Measurements from ENCODE around the gene MYOZ1. TPM values are rescaled to one million over a fixed set of nuclear protein-coding genes. Genes with fewer than 3 reads are reported as not detected.
"Not testable (repeated sequence)": the region's sequence is repeated elsewhere in the genome, so short reads cannot be mapped to it uniquely, and the experiment has no call there.

MYOZ1 gene
- polyA plus RNA-seq (2013, experiment 1 of 2): 0.76 TPM
- 1.1 TPM for polyA plus RNA-seq (2013, experiment 2 of 2)

DNA sequence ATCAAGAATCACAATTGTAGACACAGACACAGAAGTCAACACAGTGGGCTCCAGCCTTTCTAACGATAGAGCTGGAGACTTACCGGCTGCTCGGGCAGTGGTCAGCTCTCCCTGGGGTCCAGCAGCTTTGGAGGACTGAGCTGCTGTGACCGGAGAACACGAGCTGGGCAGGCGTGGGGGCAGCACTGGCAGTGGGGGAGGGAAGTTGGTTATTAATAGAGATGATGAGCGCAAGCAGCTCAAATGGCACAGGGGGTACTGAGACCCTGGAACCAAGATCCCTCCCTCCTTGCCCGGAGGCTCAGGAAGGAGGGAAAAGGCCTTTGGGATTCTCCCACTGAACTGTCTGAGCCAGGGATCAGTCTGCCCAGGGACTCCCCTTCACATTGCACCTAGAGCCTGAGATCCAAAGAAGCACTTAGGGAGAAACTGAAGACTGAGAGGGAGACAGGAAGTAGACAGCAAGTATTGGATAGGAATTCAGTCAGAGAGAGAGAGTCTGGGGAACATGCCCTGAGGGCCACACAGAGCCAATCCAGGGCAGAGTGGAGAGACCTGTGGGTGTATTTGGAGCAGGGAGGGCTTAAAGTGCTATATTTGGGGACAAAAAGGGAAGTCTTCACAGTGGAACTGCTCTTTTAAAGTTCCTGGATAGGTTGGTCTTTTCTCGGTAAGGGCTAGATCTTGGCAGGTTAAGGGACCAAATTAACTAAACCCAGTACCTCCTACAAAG, at the start of gene MYOZ1:
TSS of gene MYOZ1 (minus strand) at position 147 of the 733 bp plus-strand sequence. CDS start 1,457 bp downstream, outside the sequence.
- no peak within 1 kb of the TSS for H3K4me2 ChIP-seq (ENCODE audit: low read length)
- H3K23ac ChIP-seq (ENCODE audit: low read length): no peak within 1 kb of the TSS
- H3K18ac ChIP-seq (ENCODE audit: low read length): no peak within 1 kb of the TSS
- no peaks in the 10 kb centered on the region for H3K79me2 ChIP-seq (ENCODE audit: control insufficient read depth, insufficient read depth, low read length)
- H2BK120ac ChIP-seq (ENCODE audit: low read depth, low read length): no peak within 1 kb of the TSS
- no CpG with 5 or more reads among the region's 9 CpGs for WGBS (ENCODE audit: extremely low coverage, insufficient coverage, low lambda C conversion rate)
- no peak within 1 kb of the TSS for H4K8ac ChIP-seq (ENCODE audit: low read depth, low read length)
- no peak within 1 kb of the TSS for H2BK5ac ChIP-seq (ENCODE audit: low read length)
- H3K4ac ChIP-seq (ENCODE audit: low read depth, low read length): no peak within 1 kb of the TSS
- H3K79me1 ChIP-seq (ENCODE audit: low read length): no peaks in the 10 kb centered on the region
- H3K36me3 ChIP-seq (ENCODE audit: control insufficient read depth, insufficient read depth, low read length): no peaks in the 10 kb centered on the region
- H3K27me3 ChIP-seq (ENCODE audit: insufficient read depth, low read length, poor library complexity): no peaks in the 10 kb centered on the region
- no peak within 1 kb of the TSS for H3K4me3 ChIP-seq (ENCODE audit: low read length)
- peak; percentile 78 for DNase-seq
- no peak within 1 kb of the TSS for H2BK15ac ChIP-seq (replicated peaks; ENCODE audit: low read depth)
- H3K27ac ChIP-seq (ENCODE audit: low read depth, low read length): no peak within 1 kb of the TSS
- H3K56ac ChIP-seq (ENCODE audit: low read length): peak within 1 kb of the TSS; percentile 62
- no peak within 1 kb of the TSS for H3K9ac ChIP-seq (ENCODE audit: low read length)
- no peak within 1 kb of the TSS for H4K5ac ChIP-seq (ENCODE audit: low read length)
- H2AK5ac ChIP-seq (ENCODE audit: low read length): no peak within 1 kb of the TSS
- H3K4me1 ChIP-seq (ENCODE audit: control insufficient read depth, low read depth, low read length): no peaks in the 10 kb centered on the region

DNA sequence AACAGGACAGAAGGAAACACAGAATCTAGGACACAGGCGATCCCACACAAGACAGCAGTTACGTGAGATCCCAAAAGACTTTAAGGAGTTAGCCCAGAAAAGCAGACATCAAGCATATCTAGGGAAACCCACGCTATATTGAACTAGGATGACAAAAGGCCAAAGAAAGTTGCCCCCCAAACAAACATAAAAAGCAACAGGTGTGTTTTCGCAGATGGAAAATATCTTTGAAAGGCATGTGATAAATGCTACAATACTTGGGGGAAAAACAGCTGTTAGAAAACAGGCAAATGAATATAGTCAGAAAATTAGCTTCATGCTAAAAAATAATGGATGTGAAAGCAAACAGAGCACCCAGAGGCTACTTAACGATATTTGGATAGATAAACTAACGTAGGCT, 49.5 kb upstream of the MYOZ1 start:
- H3K4me3 ChIP-seq (ENCODE audit: low read length); H2BK120ac ChIP-seq (ENCODE audit: low read depth, low read length); H3K23ac ChIP-seq (ENCODE audit: low read length); H3K36me3 ChIP-seq (ENCODE audit: control insufficient read depth, insufficient read depth, low read length); H3K27me3 ChIP-seq (ENCODE audit: insufficient read depth, low read length, poor library complexity); H3K4me1 ChIP-seq (ENCODE audit: control insufficient read depth, low read depth, low read length); H2BK5ac ChIP-seq (ENCODE audit: low read length); H3K56ac ChIP-seq (ENCODE audit: low read length); H3K79me2 ChIP-seq (ENCODE audit: control insufficient read depth, insufficient read depth, low read length); H2BK15ac ChIP-seq (replicated peaks; ENCODE audit: low read depth); H4K5ac ChIP-seq (ENCODE audit: low read length); H3K4me2 ChIP-seq (ENCODE audit: low read length); H3K9ac ChIP-seq (ENCODE audit: low read length); DNase-seq; H3K18ac ChIP-seq (ENCODE audit: low read length); H3K27ac ChIP-seq (ENCODE audit: low read depth, low read length); H3K79me1 ChIP-seq (ENCODE audit: low read length); H2AK5ac ChIP-seq (ENCODE audit: low read length); H3K4ac ChIP-seq (ENCODE audit: low read depth, low read length); H4K8ac ChIP-seq (ENCODE audit: low read depth, low read length): not testable (repeated sequence)
- no CpG with 5 or more reads among the region's 6 CpGs for WGBS (ENCODE audit: extremely low coverage, insufficient coverage, low lambda C conversion rate)

DNA sequence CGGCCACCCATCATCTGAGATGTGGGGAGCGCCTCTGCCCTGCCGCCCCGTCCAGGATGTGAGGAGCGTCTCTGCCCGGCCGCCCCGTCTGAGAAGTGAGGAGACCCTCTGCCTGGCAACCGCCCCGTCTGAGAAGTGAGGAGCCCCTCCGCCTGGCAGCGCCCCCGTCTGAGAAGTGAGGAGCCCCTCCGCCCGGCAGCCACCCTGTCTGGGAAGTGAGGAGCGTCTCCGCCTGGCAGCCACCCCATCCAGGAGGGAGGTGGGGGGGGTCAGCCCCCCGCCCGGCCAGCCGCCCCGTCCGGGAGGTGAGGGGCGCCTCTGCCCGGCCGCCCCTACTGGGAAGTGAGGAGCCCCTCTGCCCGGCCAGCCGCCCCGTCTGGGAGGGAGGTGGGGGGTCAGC, 48.3 kb upstream of the MYOZ1 start:
- H3K9ac ChIP-seq (ENCODE audit: low read length); H3K4me3 ChIP-seq (ENCODE audit: low read length); H3K79me1 ChIP-seq (ENCODE audit: low read length); H4K5ac ChIP-seq (ENCODE audit: low read length); H2BK5ac ChIP-seq (ENCODE audit: low read length); H3K27me3 ChIP-seq (ENCODE audit: insufficient read depth, low read length, poor library complexity); H2BK120ac ChIP-seq (ENCODE audit: low read depth, low read length); H3K4me1 ChIP-seq (ENCODE audit: control insufficient read depth, low read depth, low read length); DNase-seq; H3K23ac ChIP-seq (ENCODE audit: low read length); H4K8ac ChIP-seq (ENCODE audit: low read depth, low read length); H2AK5ac ChIP-seq (ENCODE audit: low read length); H3K56ac ChIP-seq (ENCODE audit: low read length); H2BK15ac ChIP-seq (replicated peaks; ENCODE audit: low read depth); H3K79me2 ChIP-seq (ENCODE audit: control insufficient read depth, insufficient read depth, low read length); H3K18ac ChIP-seq (ENCODE audit: low read length); H3K4me2 ChIP-seq (ENCODE audit: low read length); H3K4ac ChIP-seq (ENCODE audit: low read depth, low read length); H3K27ac ChIP-seq (ENCODE audit: low read depth, low read length); H3K36me3 ChIP-seq (ENCODE audit: control insufficient read depth, insufficient read depth, low read length): not testable (repeated sequence)
- no CpG with 5 or more reads among the region's 28 CpGs for whole genome bisulfite sequencing (ENCODE audit: extremely low coverage, insufficient coverage, low lambda C conversion rate)

GRCh38 chr10:73687641-73688040, 46.4 kb upstream of the MYOZ1 start:
- WGBS (ENCODE audit: extremely low coverage, insufficient coverage, low lambda C conversion rate): no CpG with 5 or more reads among the region's 1 CpG
- DNase-seq; H2BK5ac ChIP-seq (ENCODE audit: low read length); H3K27me3 ChIP-seq (ENCODE audit: insufficient read depth, low read length, poor library complexity); H3K56ac ChIP-seq (ENCODE audit: low read length); H3K4me3 ChIP-seq (ENCODE audit: low read length); H3K23ac ChIP-seq (ENCODE audit: low read length); H3K18ac ChIP-seq (ENCODE audit: low read length); H4K5ac ChIP-seq (ENCODE audit: low read length); H3K4me2 ChIP-seq (ENCODE audit: low read length); H3K4ac ChIP-seq (ENCODE audit: low read depth, low read length); H2BK120ac ChIP-seq (ENCODE audit: low read depth, low read length); H3K79me2 ChIP-seq (ENCODE audit: control insufficient read depth, insufficient read depth, low read length); H2BK15ac ChIP-seq (replicated peaks; ENCODE audit: low read depth); H3K9ac ChIP-seq (ENCODE audit: low read length); H3K79me1 ChIP-seq (ENCODE audit: low read length); H3K36me3 ChIP-seq (ENCODE audit: control insufficient read depth, insufficient read depth, low read length); H3K27ac ChIP-seq (ENCODE audit: low read depth, low read length); H4K8ac ChIP-seq (ENCODE audit: low read depth, low read length); H3K4me1 ChIP-seq (ENCODE audit: control insufficient read depth, low read depth, low read length); H2AK5ac ChIP-seq (ENCODE audit: low read length): not testable (repeated sequence)

DNA sequence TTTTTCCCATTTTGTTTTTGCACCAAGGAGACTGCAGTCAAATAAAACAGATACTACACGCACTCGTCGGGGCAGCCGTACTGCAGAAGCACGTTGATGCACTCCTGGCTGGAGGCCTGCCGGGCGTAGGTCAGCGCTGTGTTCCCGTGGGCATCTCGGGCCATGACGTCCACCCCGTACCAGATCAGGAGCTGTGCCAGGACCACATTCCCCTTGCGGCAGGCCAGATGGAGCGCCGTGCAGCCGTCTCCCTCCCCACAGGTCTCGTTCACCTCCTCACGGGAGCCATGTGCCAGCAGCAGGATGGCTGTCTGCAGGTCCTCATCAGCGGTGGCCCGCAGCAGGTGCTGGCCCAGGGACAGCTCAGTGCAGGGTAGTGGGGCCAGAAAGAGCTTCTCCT, 33.3 kb upstream of the MYOZ1 start:
- not testable (repeated sequence) for H3K4me2 ChIP-seq (ENCODE audit: low read length); H3K79me1 ChIP-seq (ENCODE audit: low read length); H2BK15ac ChIP-seq (replicated peaks; ENCODE audit: low read depth); H3K56ac ChIP-seq (ENCODE audit: low read length); H4K8ac ChIP-seq (ENCODE audit: low read depth, low read length); H3K4me1 ChIP-seq (ENCODE audit: control insufficient read depth, low read depth, low read length); H4K5ac ChIP-seq (ENCODE audit: low read length); H3K4me3 ChIP-seq (ENCODE audit: low read length); H3K18ac ChIP-seq (ENCODE audit: low read length); H3K36me3 ChIP-seq (ENCODE audit: control insufficient read depth, insufficient read depth, low read length); H3K27ac ChIP-seq (ENCODE audit: low read depth, low read length); H3K9ac ChIP-seq (ENCODE audit: low read length); DNase-seq; H3K27me3 ChIP-seq (ENCODE audit: insufficient read depth, low read length, poor library complexity); H2AK5ac ChIP-seq (ENCODE audit: low read length); H3K4ac ChIP-seq (ENCODE audit: low read depth, low read length); H3K23ac ChIP-seq (ENCODE audit: low read length); H3K79me2 ChIP-seq (ENCODE audit: control insufficient read depth, insufficient read depth, low read length); H2BK5ac ChIP-seq (ENCODE audit: low read length); H2BK120ac ChIP-seq (ENCODE audit: low read depth, low read length)
- no CpG with 5 or more reads among the region's 20 CpGs for WGBS (ENCODE audit: extremely low coverage, insufficient coverage, low lambda C conversion rate)

- H3K4me1 ChIP-seq (ENCODE audit: control insufficient read depth, low read depth, low read length); DNase-seq; H3K4me2 ChIP-seq (ENCODE audit: low read length); H2AK5ac ChIP-seq (ENCODE audit: low read length); H3K79me1 ChIP-seq (ENCODE audit: low read length); H2BK15ac ChIP-seq (replicated peaks; ENCODE audit: low read depth); H3K23ac ChIP-seq (ENCODE audit: low read length); H3K27me3 ChIP-seq (ENCODE audit: insufficient read depth, low read length, poor library complexity); H3K4ac ChIP-seq (ENCODE audit: low read depth, low read length); H3K36me3 ChIP-seq (ENCODE audit: control insufficient read depth, insufficient read depth, low read length); H3K27ac ChIP-seq (ENCODE audit: low read depth, low read length); H4K5ac ChIP-seq (ENCODE audit: low read length); H3K18ac ChIP-seq (ENCODE audit: low read length); H3K56ac ChIP-seq (ENCODE audit: low read length); H2BK5ac ChIP-seq (ENCODE audit: low read length); H4K8ac ChIP-seq (ENCODE audit: low read depth, low read length); H3K79me2 ChIP-seq (ENCODE audit: control insufficient read depth, insufficient read depth, low read length); H3K9ac ChIP-seq (ENCODE audit: low read length); H3K4me3 ChIP-seq (ENCODE audit: low read length); H2BK120ac ChIP-seq (ENCODE audit: low read depth, low read length): not testable (repeated sequence)
- WGBS (ENCODE audit: extremely low coverage, insufficient coverage, low lambda C conversion rate): no CpG with 5 or more reads among the region's 4 CpGs
Measured at GRCh38 chr10:73668378-73668777, 27.1 kb upstream of the MYOZ1 start.

All from mesendoderm (in vitro differentiated cells).